Measurements from ENCODE around the gene TMEM198. TPM values are rescaled to one million over a fixed set of nuclear protein-coding genes. Genes with fewer than 3 reads are reported as not detected.

TMEM198 gene
- total and polyA plus RNA-seq, 4 donors = 0.74 to 1.9 (median 1.5) TPM

GRCh38 chr2:219523031-219523671, 20.7 kb upstream of the TMEM198 start (continued):
- no peak for TF ChIP-seq REST (IDR thresholded peaks at IDR 0.05)
- no peak for TF ChIP-seq NR2F2 (IDR thresholded peaks at IDR 0.05)
- TF ChIP-seq RXRA (IDR thresholded peaks at IDR 0.05) = no peak
- TF ChIP-seq ZBTB33 (IDR thresholded peaks at IDR 0.05) = no peak
- no peak for TF ChIP-seq FOXA2 (IDR thresholded peaks at IDR 0.05)
- no peak for TF ChIP-seq HNF4A (conservative IDR thresholded peaks at IDR 0.05)

- TF ChIP-seq FOXA1 (IDR thresholded peaks at IDR 0.05) (no peak), TAF1 (conservative IDR thresholded peaks at IDR 0.05) (no peak), FOXA2 (IDR thresholded peaks at IDR 0.05) (no peak), GABPA (IDR thresholded peaks at IDR 0.05 in 1 of 2, conservative IDR thresholded peaks at IDR 0.05 in 1 of 2) (no peak), ATF3 (IDR thresholded peaks at IDR 0.05) (no peak), EGR1 (IDR thresholded peaks at IDR 0.05; ENCODE audit: low read depth in 2 of 2) (no peak), NR2F2 (IDR thresholded peaks at IDR 0.05) (no peak)
- no peaks in the 10 kb centered on the region for H3K9me3 ChIP-seq (ENCODE audit: control insufficient read depth in 4 of 4, low read length in 3 of 4)
- no peak overlapping the region for H3K4me3 ChIP-seq (ENCODE audit: low read depth in 1 of 3, low read length in 3 of 3)
- H3K27ac ChIP-seq (ENCODE audit: low read depth in 1 of 2, low read length in 2 of 2) = no peak overlapping the region
- peaks cover 0 to 14% (median 11%) of the 10 kb centered on the region in 4 donors for H3K27me3 ChIP-seq (ENCODE audit: control insufficient read depth in 4 of 4, insufficient read depth in 4 of 4, low read length in 3 of 4)
- WGBS = 83% methylated on average over 2 of the region's 2 CpGs
- H3K36me3 ChIP-seq (ENCODE audit: control insufficient read depth in 4 of 4, insufficient read depth in 3 of 4, low read depth in 1 of 4, low read length in 3 of 4) = no peaks in the 10 kb centered on the region
- DNase-seq (ENCODE audit: low spot score) = no peak
- no peak overlapping the region for H3K9ac ChIP-seq (ENCODE audit: low read depth in 1 of 2, low read length in 2 of 2)
- no peaks in the 10 kb centered on the region for H3K4me1 ChIP-seq (ENCODE audit: control insufficient read depth in 4 of 4, insufficient read depth in 4 of 4, low read length in 3 of 4)
Observed at GRCh38 chr2:219524817-219525216, 19.0 kb upstream of the TMEM198 start.

- H3K27ac ChIP-seq (ENCODE audit: low read depth in 1 of 2, low read length in 2 of 2) = no peak overlapping the region
- no peaks in the 10 kb centered on the region for H3K4me1 ChIP-seq (ENCODE audit: control insufficient read depth in 4 of 4, insufficient read depth in 4 of 4, low read length in 3 of 4)
- DNase-seq (ENCODE audit: low spot score) = peak; percentile 76
- H3K36me3 ChIP-seq (ENCODE audit: control insufficient read depth in 4 of 4, insufficient read depth in 3 of 4, low read depth in 1 of 4, low read length in 3 of 4) = no peaks in the 10 kb centered on the region
- H3K4me3 ChIP-seq (ENCODE audit: low read depth in 1 of 3, low read length in 3 of 3) = no peak overlapping the region
- H3K9ac ChIP-seq (ENCODE audit: low read depth in 1 of 2, low read length in 2 of 2) = no peak overlapping the region
- H3K9me3 ChIP-seq (ENCODE audit: control insufficient read depth in 4 of 4, low read length in 3 of 4) = no peaks in the 10 kb centered on the region
- TF ChIP-seq CTCF (IDR thresholded peaks at IDR 0.05; ENCODE audit: low read depth, low read length, missing input control) (no peak), JUND (IDR thresholded peaks at IDR 0.05) (no peak), FOXA2 (IDR thresholded peaks at IDR 0.05) (no peak), REST (IDR thresholded peaks at IDR 0.05) (no peak), RXRA (IDR thresholded peaks at IDR 0.05) (no peak), GABPA (IDR thresholded peaks at IDR 0.05 in 1 of 2, conservative IDR thresholded peaks at IDR 0.05 in 1 of 2) (no peak), HNF4G (IDR thresholded peaks at IDR 0.05) (no peak)
- WGBS = 56% methylated on average over 9 of the region's 9 CpGs
- peaks cover 0 to 14% (median 11%) of the 10 kb centered on the region in 4 donors for H3K27me3 ChIP-seq (ENCODE audit: control insufficient read depth in 4 of 4, insufficient read depth in 4 of 4, low read length in 3 of 4)
Observed at GRCh38 chr2:219525533-219526232, 18.1 kb upstream of the TMEM198 start.
